H7 (cell line): Measurements from ENCODE around the gene G6PC1. TPM values are rescaled to one million over a fixed set of nuclear protein-coding genes. Genes with fewer than 3 reads are reported as not detected.

Experiments used
- DNase-seq: peaks from one replicate; pipeline ENCODE4 v3.0.0; 2012
- H3K27me3 ChIP-seq: 2 replicates; pipeline ENCODE4 v1.6.0; 2011; ENCODE audit warnings: mild to moderate bottlenecking, low read length; ENCODE audit not compliant: control insufficient read depth, insufficient read depth
- H3K36me3 ChIP-seq: replicated peaks from 2 replicates; pipeline ENCODE4 v1.5.1; 2011; ENCODE audit warnings: low read length; ENCODE audit not compliant: control insufficient read depth, insufficient read depth
- H3K4me3 ChIP-seq: 2 replicates; pipeline ENCODE4 v1.5.1; 2011; ENCODE audit warnings: low read depth, mild to moderate bottlenecking, control low read depth, low read length, moderate library complexity; ENCODE audit not compliant: insufficient read depth
- total RNA-seq: library from RNA; depleted of rRNA; stranded (reverse); fragments of >200 nt; shearing (Covaris generic); gene quantifications from 2 replicates; pipeline ENCODE4 v1.2.3, GENCODE V29; 2014; rRNA removed

G6PC1 gene
- total RNA-seq, 1 experiment from 2014 or later: not detected

DNA sequence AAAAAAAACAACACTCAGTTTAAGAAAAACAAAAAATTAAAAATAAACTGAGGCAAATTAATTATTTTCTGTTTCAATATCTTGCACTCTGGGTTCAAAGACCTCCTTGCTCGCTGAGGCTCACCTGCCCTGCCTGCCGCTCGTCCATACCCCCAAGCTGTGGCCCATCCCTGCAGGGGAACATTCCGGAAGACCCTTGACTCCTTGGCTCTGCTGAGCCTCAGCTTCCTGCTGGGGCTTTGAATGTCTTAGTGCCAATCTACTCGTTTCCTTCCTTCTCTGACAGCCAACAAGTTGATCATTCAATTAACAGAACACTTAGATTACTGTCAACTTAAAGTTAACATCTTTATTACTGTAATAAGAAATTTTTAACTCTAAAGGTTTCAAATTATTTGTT lies 24.3 kb downstream of the G6PC1 start:
- H3K36me3 ChIP-seq: no peaks in the 10 kb centered on the region
- no peaks in the 10 kb centered on the region for H3K27me3 ChIP-seq
- no peak overlapping the region for H3K4me3 ChIP-seq
- DNase-seq: peak; percentile 42

DNA sequence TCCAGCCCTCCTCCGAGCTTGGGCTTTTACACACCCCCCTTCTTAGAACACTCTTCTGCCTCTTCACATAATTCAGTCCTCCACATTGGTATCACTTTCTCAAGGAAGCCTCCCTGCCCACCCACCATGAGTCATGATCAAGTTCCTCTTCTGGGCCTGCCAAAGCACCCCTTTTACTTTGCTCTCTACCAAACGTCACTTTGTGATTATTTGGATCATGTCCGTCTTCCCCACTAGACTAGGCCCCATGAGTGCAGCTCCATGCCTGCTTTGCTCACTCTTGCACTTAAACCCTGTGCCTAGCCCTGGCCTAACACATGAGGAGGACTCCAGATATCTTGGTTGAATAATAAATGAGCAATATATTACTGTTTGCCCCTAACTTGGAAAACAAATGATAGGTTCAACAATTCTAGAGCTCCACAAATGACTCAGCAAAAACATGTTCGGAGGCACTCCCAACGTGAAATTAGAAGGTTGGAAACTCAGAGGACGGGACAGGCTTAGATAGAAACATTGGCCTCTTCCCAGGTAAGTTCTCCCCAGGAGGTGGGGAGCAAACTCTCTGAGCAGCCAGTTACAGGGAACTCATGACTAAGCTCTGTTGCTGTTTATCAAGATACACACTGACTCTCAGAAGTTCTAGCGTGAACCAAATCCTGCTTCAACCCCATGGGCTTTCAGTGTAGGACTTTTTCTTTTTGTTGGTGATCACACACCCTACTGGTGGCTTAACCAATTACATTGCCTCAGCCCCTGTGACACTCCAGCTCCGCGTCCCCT lies 28.3 kb downstream of the G6PC1 start:
- no peaks in the 10 kb centered on the region for H3K27me3 ChIP-seq
- DNase-seq: peak; percentile 77
- H3K4me3 ChIP-seq: no peak overlapping the region
- H3K36me3 ChIP-seq: no peaks in the 10 kb centered on the region

DNA sequence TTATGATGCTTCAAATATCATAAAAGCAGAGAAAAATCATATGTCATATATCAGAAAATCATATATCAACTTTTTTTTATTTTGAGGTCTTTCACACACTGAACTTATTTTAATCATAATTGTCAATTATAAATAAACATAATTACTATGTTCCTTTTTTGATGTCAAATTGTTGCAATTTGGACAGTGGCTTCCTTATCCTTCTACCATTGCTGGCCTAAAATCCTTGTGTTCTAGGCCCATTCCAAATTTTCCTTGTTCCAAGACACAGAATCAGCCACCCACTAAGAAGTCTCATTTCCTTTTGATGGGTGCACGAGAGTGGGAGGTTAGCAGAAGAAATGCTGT lies 28.9 kb downstream of the G6PC1 start:
- H3K27me3 ChIP-seq: no peaks in the 10 kb centered on the region

DNA sequence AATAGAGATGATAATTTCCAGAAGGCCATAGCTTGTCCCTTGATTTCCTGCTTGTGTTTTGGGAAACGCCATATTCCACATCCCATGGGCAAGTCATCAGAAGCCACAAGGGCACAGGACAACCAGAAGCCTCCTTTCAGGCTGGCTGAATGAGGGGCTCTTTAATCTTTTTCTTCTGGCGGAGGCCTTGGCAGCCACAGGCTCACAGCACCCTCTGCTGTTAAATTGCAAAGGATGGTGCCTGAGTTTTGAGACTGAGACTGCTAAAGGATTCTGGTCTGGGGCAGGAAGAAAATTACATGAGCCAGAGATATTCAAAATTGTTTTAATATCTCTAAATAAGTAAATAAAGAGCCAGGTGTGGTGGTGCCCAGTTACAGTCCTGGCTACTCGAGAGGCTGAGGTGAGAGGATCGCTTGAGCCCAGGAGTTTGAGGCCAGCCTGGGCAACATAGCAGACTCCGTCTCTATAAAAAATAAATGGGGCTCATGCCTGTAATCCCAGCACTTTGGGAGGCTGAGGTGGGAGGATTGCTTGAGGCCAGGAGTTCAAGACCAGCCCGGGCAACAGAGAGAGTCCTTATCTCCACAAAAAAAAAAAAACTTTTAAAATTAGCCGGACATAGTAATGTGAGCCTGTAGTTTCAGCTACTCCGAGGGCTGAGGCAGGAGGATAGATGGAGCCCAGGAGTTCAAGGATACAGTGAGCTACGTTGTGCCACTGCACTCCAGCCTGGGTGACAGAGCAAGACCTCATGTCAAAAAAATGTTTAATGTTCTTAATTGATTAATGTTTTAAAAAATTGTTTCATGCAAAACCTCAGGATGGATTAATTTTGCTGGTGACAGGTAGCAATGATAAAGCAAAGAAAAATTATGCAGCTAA lies 37.4 kb downstream of the G6PC1 start:
- no peak overlapping the region for H3K4me3 ChIP-seq
- DNase-seq: peak; percentile 81
- H3K36me3 ChIP-seq: no peaks in the 10 kb centered on the region
- H3K27me3 ChIP-seq: no peaks in the 10 kb centered on the region; the same call in 1 of the 2 replicates

More for the DNA sequence above, 28.9 kb downstream of the G6PC1 start:
- no peak for DNase-seq
- Histone ChIP-seq H3K4me3 (no peak overlapping the region), H3K36me3 (no peaks in the 10 kb centered on the region)

DNA sequence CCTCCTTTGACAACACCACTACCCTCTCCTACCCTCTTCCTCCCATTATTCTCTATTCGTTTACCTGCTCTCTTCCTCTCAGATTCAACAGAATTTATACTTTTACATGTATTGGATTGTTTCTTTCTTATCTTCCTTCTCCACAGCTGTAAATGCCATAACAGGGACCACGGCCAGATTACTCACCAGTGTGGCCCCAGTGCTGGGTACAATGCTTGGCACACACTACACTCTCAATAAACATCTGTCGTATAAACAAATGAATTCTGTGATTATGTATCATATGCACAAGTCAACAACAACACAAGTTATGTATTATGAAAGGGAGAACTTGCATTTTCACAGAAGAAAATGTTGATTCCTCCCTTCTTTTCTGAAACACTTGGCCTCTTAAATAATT lies 43.6 kb downstream of the G6PC1 start:
- H3K36me3 ChIP-seq: no peaks in the 10 kb centered on the region
- H3K27me3 ChIP-seq: no peaks in the 10 kb centered on the region; the same call in 1 of the 2 replicates
- H3K4me3 ChIP-seq: no peak overlapping the region
- DNase-seq: no peak

DNA sequence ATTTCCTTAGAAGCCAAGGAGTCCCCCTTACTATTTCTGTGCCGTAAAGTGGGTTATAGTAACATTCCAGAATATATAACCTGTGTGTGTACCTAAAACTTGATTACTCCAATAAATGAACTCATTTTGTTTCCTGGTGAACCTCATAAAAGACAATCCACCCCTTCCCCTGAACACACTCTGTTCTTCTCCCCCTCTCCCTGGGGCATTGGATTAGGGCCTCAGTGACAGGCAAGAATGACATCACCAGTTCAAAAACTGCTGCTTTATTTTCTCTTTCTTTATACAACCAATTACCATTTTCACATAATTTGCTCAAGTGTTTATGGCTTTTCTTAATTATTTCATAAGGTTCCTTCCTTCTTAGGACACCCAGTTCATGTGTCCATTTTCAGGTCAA lies 46.2 kb downstream of the G6PC1 start:
- Histone ChIP-seq H3K27me3 (no peaks in the 10 kb centered on the region), H3K36me3 (peaks cover 6% of the 10 kb centered on the region), H3K4me3 (no peak overlapping the region)
- no peak for DNase-seq

DNA sequence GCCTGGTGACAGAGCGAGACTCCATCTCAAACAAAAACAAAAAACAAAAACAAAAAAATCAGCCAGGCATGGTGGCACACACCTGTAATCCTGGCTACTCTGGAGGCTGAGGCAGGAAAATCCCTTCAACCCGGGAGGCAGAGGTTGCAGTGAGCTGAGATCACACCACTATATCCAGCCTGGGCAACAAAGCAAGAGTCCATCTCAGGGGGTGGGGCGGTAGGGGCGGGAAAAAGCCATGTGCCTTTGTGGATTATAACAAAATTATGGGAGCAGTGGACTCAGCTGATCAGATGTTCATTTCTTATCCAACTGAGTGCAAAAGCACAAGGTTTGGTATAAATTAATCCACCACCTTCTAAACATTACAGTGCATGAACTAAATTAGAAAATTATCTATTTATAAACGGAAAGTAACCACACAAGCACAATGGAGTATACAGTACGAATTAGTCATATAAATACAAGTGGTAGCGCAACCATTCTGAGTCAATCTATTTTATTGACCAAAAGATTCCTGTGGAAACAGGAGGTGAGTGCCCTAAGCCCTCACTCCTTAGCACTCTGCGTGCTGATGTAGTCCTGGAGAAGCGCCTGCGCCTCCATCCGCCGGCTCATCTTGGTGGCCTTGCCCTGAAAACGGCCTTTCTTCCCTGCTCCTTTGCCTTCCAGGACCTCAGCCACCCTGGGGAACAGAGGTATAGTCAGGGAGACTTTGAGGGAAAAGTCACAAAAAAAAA lies 49.6 kb downstream of the G6PC1 start:
- Histone ChIP-seq H3K27me3 (no peaks in the 10 kb centered on the region), H3K4me3 (no peak overlapping the region), H3K36me3 (peaks cover 24% of the 10 kb centered on the region)
- DNase-seq: no peak

Other genes starting within 250 kb of the G6PC1 start
- gene TUBG2, start 241.5 kb upstream of the G6PC1 start, total RNA-seq: 15.0 and 20.5 TPM in 2 replicates
- 37.2 and 47.2 TPM in 2 replicates for gene PLEKHH3, start 223.8 kb upstream of the G6PC1 start, total RNA-seq
- gene CCR10, start 219.0 kb upstream of the G6PC1 start, total RNA-seq: 4.8 and 6.2 TPM in 2 replicates
- gene CNTNAP1, start 218.3 kb upstream of the G6PC1 start, total RNA-seq: 6.1 and 12.0 TPM in 2 replicates
- 13.9 and 26.4 TPM in 2 replicates for gene EZH1, start 155.8 kb upstream of the G6PC1 start, total RNA-seq
- gene RAMP2, start 139.6 kb upstream of the G6PC1 start, total RNA-seq: 10.8 and 13.5 TPM in 2 replicates
- gene VPS25, start 127.3 kb upstream of the G6PC1 start, total RNA-seq: 146 and 152 TPM in 2 replicates
- 0.24 and 0.44 TPM in 2 replicates for gene WNK4, start 120.2 kb upstream of the G6PC1 start, total RNA-seq
- gene COA3, start 102.1 kb upstream of the G6PC1 start, total RNA-seq: 75.9 and 89.7 TPM in 2 replicates
- gene CNTD1, start 101.9 kb upstream of the G6PC1 start, total RNA-seq: 0.17 TPM in 1 of 2 replicates, not detected in the other
- 52.4 and 55.6 TPM in 2 replicates for gene BECN1, start 76.5 kb upstream of the G6PC1 start, total RNA-seq
- gene PSME3, start 67.4 kb upstream of the G6PC1 start, total RNA-seq: 113 and 121 TPM in 2 replicates
- gene AOC2, start 56.2 kb upstream of the G6PC1 start, total RNA-seq: 1.9 and 6.0 TPM in 2 replicates
- gene AOC3, start 49.6 kb upstream of the G6PC1 start, total RNA-seq: 0.31 and 3.5 TPM in 2 replicates
- 28.7 and 34.2 TPM in 2 replicates for gene AARSD1, start 63.7 kb downstream of the G6PC1 start, total RNA-seq
- 1.0 and 2.7 TPM in 2 replicates for gene PTGES3L, start 79.3 kb downstream of the G6PC1 start, total RNA-seq
- 7.7 and 8.3 TPM in 2 replicates for gene RUNDC1, start 79.8 kb downstream of the G6PC1 start, total RNA-seq
- gene RPL27, start 97.6 kb downstream of the G6PC1 start, total RNA-seq: 1,832 and 1,859 TPM in 2 replicates
- 3.9 and 6.2 TPM in 2 replicates for gene IFI35, start 106.0 kb downstream of the G6PC1 start, total RNA-seq
- 263 and 264 TPM in 2 replicates for gene VAT1, start 121.6 kb downstream of the G6PC1 start, total RNA-seq
- gene RND2, start 124.4 kb downstream of the G6PC1 start, total RNA-seq: 25.3 and 25.9 TPM in 2 replicates
- gene BRCA1, start 224.6 kb downstream of the G6PC1 start, total RNA-seq: 27.2 and 27.9 TPM in 2 replicates